Tibial artery (tissue), 4 donors: ENCODE measurements around the gene MAN1B1.

ENCODE experiments used
- DNase-seq, 2 donors: peaks; one replicate each; pipeline ENCODE4 v3.0.0-alpha.2; 2019
- H3K27ac ChIP-seq, 2 donors: fragments of 200-600 bp; sonication (generic) in 1 of 2; 1 replicate in 1 of 2; 2 replicates in 1 of 2; pipeline ENCODE4 v1.5.1; 2018 to 2019; ENCODE audit warnings: mild to moderate bottlenecking in 1 of 2
- H3K27me3 ChIP-seq, 2 donors: fragments of 200-600 bp; sonication (generic) in 1 of 2; one replicate each; pipeline versions ENCODE4 v1.5.1 to v1.6.0; 2016 to 2019
- H3K36me3 ChIP-seq, 3 donors: fragments of 200-600 bp; sonication (generic) in 2 of 3; one replicate each; pipeline ENCODE4 v1.5.1; 2016 to 2019; ENCODE audit warnings: mild to moderate bottlenecking in 2 of 3
- H3K4me1 ChIP-seq, 4 donors: fragments of 200-600 bp; sonication (generic) in 2 of 4; 1 replicate in 3 of 4; 2 replicates in 1 of 4; pipeline ENCODE4 v1.5.1; 2016 to 2019
- H3K4me3 ChIP-seq, 2 donors: fragments of 200-600 bp; sonication (generic) in 1 of 2; 1 replicate in 1 of 2; 2 replicates in 1 of 2; pipeline ENCODE4 v1.5.1; 2018 to 2019; ENCODE audit warnings: mild to moderate bottlenecking in 2 of 2
- H3K9me3 ChIP-seq, 3 donors: fragments of 200-600 bp; sonication (generic) in 1 of 3; one replicate each; pipeline ENCODE4 v1.5.1; 2016 to 2019
- CTCF ChIP-seq, 2 experiments: fragments of 200-600 bp in 1 of 2; fragments of 450-650 bp in 1 of 2; IDR thresholded peaks; one replicate each; pipeline ENCODE4 v1.5.1; 2017 to 2019; ENCODE audit warnings: antibody characterized with exemption in 2 of 2, mild to moderate bottlenecking in 1 of 2, moderate library complexity in 1 of 2
- intact Hi-C: fragments of 100-400 bp; cut with DNase I; formaldehyde crosslinking; loops from one replicate; pipeline ENCODE4 v1.15.0; 2023; ENCODE audit warnings: low total_unique reads

The MAN1B1 gene

DNA sequence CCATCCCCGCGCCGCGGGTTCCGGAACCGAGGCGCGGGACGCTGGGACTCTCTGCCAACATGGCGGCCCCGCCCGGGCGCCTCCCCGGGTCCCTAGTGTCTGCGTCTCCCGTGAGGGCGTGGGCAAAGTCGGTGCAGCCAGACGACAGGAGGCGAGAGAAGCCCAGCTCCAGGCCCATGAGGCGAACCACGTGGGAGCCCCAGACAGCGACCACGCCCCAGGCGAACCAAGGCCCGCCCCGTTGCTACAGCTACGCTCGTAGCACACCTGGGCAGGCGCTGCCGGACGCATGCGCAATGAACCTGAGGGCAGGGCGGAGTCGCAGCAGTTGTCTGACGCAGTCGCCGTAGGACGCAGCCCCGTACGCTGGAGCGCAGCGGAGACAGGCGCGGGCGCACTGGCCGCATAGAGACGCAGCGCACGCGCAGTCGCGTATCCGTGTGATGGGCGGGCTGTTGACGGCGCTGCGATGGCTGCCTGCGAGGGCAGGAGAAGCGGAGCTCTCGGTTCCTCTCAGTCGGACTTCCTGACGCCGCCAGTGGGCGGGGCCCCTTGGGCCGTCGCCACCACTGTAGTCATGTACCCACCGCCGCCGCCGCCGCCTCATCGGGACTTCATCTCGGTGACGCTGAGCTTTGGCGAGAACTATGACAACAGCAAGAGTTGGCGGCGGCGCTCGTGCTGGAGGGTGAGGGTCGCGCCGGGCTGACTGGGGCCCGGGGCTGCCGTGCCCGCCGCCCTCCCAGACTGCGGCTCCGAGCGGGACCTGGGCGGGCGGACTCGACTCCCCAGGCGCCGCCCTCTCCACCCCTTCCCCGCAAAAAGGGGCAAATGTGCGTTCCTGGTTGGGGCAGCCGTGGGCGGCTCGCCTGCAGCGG is at the start of gene MAN1B1:
TSS of gene MAN1B1 (plus strand) at position 455 of the 878 bp plus-strand sequence. CDS start at position 470, 15 bp downstream.
- intact Hi-C loops: no loop called here
- TF ChIP-seq CTCF (IDR thresholded peaks at IDR 0.05): no peak

GRCh38 chr9:137037035-137037434 is 49.8 kb upstream of the MAN1B1 start:
- H3K27me3 ChIP-seq: peaks cover 0 to 18% of the 10 kb centered on the region in 2 donors
- no peak overlapping the region for H3K27ac ChIP-seq
- H3K4me3 ChIP-seq: no peak overlapping the region
- no peak for TF ChIP-seq CTCF (IDR thresholded peaks at IDR 0.05)
- H3K9me3 ChIP-seq: no peaks in the 10 kb centered on the region
- peaks cover 5 to 41% (median 20%) of the 10 kb centered on the region in 3 donors for H3K36me3 ChIP-seq
- DNase-seq: no peak
- peaks cover 0 to 15% (median 7%) of the 10 kb centered on the region in 4 donors for H3K4me1 ChIP-seq
- intact Hi-C loops: loop anchor here (2.0 kb wide), 1 partner anchor 250 kb away; no protein-coding TSS in a partner anchor

More for the DNA sequence above, at the start of gene MAN1B1:
- peak; percentile 97 to 99 for DNase-seq
- Histone ChIP-seq H3K27me3 (peaks cover 0 to 4% of the 10 kb centered on the region in 2 donors), H3K9me3 (no peaks in the 10 kb centered on the region), H3K4me1 (peaks cover 0 to 46% (median 14%) of the 10 kb centered on the region in 4 donors), H3K4me3 (peak within 1 kb of the TSS; percentile 70 to 75), H3K27ac (peak within 1 kb of the TSS; percentile 86 to 93), H3K36me3 (peaks cover 0 to 42% (median 17%) of the 10 kb centered on the region in 3 donors)

DNA sequence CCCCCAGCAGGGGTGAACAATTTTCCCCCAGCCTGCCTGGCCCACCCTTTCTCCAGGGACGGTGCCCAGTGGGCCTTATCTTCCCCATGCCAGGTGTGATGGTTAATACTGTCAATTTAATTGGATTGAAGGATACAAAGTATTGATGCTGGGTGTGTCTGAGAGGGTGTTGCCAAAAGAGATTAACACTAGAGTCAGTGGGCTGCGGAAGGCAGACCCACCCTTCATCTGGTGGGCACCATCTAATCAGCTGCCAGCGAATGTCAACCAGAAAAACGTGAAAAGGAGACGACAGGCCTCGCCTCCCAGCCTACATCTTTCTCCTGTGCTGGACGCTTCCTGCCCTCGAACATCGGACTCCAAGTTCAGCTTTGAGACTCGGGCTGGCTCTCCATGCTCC is 49.3 kb upstream of the MAN1B1 start:
- H3K4me1 ChIP-seq: peaks cover 0 to 15% (median 7%) of the 10 kb centered on the region in 4 donors
- TF ChIP-seq CTCF (IDR thresholded peaks at IDR 0.05): no peak
- H3K36me3 ChIP-seq: peaks cover 5 to 41% (median 22%) of the 10 kb centered on the region in 3 donors
- no peak overlapping the region for H3K27ac ChIP-seq
- DNase-seq: no peak
- H3K4me3 ChIP-seq: no peak overlapping the region
- H3K9me3 ChIP-seq: no peaks in the 10 kb centered on the region
- peaks cover 0 to 18% of the 10 kb centered on the region in 2 donors for H3K27me3 ChIP-seq
- intact Hi-C loops: loop anchor here (2.0 kb wide), 1 partner anchor 251 kb away; no protein-coding TSS in a partner anchor

- intact Hi-C loops: no loop called here
These were observed 47.9 kb upstream of the MAN1B1 start for GRCh38 chr9:137038916-137039315.

More at GRCh38 chr9:137038916-137039315, 47.9 kb upstream of the MAN1B1 start:
- DNase-seq: no peak
- Histone ChIP-seq H3K27ac (no peak overlapping the region), H3K9me3 (no peaks in the 10 kb centered on the region), H3K27me3 (peaks cover 0 to 18% of the 10 kb centered on the region in 2 donors), H3K36me3 (peaks cover 5 to 41% (median 22%) of the 10 kb centered on the region in 3 donors), H3K4me3 (no peak overlapping the region), H3K4me1 (peaks cover 0 to 22% (median 7%) of the 10 kb centered on the region in 4 donors)
- TF ChIP-seq CTCF (IDR thresholded peaks at IDR 0.05): no peak
